ENCODE data around the gene AGAP1.

DNA sequence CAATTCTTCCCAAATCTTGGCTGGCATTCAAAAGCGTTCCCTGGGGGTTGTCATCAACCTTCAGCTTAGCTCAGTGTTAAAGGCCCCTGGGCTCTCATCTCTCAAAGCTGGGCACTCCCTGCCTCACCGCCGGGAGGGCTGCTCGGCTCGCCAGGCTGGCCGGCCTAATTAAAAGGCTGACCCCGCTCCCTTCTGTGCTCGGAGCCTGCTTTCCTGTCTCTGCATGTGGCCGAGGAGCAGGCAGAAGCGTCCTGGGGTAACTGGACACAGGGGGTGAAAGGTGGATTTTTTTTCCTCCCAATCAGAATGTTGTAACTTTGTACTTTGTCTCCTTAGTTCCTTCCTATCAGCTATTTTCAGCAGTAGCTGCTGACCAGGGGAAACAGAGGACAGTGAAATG, 443.2 kb downstream of the AGAP1 start:
- TF ChIP-seq, protein P1, sequence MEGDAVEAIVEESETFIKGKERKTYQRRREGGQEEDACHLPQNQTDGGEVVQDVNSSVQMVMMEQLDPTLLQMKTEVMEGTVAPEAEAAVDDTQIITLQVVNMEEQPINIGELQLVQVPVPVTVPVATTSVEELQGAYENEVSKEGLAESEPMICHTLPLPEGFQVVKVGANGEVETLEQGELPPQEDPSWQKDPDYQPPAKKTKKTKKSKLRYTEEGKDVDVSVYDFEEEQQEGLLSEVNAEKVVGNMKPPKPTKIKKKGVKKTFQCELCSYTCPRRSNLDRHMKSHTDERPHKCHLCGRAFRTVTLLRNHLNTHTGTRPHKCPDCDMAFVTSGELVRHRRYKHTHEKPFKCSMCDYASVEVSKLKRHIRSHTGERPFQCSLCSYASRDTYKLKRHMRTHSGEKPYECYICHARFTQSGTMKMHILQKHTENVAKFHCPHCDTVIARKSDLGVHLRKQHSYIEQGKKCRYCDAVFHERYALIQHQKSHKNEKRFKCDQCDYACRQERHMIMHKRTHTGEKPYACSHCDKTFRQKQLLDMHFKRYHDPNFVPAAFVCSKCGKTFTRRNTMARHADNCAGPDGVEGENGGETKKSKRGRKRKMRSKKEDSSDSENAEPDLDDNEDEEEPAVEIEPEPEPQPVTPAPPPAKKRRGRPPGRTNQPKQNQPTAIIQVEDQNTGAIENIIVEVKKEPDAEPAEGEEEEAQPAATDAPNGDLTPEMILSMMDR (IDR thresholded peaks at IDR 0.05) = no peak
- TF ChIP-seq EZH2phosphoT487 (IDR thresholded peaks at IDR 0.05) (no peak), EZH2 (IDR thresholded peaks at IDR 0.05) (no peak)

All from neural progenitor cell (in vitro differentiated cells).